ENCODE data around the gene UBE2E3.
"Not testable (repeated sequence)": the region's sequence is repeated elsewhere in the genome, so short reads cannot be mapped to it uniquely, and the experiment has no call there.

The UBE2E3 gene

GRCh38 chr2:181073896-181074295, 93.5 kb downstream of the UBE2E3 start:
- no peak for DNase-seq

- no peak for DNase-seq
These were observed 94.1 kb downstream of the UBE2E3 start for GRCh38 chr2:181074457-181074856.

- DNase-seq = no peak
These were observed 96.3 kb downstream of the UBE2E3 start for GRCh38 chr2:181076658-181077057.

DNA sequence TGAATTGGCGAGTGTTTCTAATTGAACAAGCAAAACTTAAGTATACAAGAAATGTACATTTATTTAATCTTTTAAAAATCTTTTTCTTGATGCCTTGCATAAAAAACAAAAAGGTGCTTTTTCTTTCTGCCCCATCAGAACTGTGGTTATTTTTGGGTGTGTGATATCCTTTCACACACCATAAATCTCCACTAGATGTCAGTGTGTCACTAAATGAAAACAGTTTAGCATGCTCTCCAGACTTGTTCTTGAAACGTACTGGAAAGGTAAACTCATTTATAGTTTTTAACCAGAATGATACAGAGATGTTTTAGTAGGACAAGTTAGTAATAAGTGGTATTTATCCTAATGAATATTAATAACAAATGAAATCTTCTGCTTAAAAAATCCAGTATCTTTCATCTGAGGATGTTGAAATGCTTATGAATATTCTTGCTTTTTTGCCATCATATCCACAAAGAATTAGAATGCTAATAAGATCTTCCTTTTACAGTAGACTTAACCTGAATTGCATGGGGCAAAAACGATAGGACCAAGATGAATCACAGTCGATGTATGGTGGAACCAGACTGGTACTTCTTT, 96.8 kb downstream of the UBE2E3 start:
- DNase-seq = no peak

DNA sequence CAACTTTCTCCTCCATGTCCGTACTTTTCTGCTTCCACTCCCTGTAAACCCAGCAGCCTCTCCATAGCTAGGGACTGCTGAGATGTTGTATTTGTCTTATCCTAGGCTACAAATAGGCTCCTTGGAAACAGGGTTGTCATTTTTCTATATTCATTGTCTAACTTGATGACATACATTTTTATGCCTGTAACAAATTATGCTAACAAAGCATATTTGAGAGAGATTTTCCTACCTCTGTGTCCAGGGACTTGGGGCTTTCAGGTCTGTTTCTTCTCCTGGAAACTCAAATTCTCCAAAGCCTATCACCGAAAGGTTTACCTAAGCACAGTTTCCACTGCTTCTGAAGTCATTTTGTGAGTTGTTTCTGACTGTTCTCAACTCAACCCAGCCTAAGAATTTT, 102.7 kb downstream of the UBE2E3 start:
- no peak for DNase-seq

DNA sequence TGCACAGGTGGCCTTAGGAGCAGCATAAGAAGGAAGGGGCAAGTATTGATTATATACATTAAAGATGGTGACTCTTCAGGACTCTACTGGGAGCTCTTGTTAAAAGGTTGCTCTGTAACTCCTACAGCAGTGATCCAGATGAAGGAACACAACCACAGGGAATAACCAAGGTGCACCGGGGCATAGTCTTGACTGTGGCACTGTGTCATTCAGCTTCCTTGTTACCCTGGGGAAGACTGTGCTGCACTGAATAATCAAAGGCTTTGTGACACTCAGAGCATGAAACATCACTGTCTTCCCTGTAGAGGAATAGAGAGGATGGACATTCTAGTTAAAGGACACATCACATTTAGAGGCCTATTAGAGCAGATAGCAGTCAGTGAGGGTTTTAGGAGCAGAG, 105.3 kb downstream of the UBE2E3 start:
- DNase-seq = no peak

DNA sequence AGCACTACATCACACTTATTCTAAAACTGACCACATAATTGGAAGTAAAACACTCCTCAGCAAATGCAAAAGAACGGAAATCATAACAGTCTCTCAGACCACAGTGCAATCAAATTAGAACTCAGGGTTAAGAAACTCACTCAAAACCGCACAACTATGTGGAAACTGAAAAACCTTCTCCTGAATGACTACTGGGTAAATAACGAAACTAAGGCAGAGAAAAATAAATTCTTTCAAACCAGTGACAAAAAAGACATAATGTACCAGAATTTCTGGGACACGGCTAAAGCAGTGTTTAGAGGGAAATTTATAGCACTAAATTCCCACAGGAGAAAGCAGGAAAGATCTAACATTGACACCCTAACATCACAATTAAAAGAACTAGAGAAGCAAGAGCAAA, 111.5 kb downstream of the UBE2E3 start:
- not testable (repeated sequence) for DNase-seq

- DNase-seq = no peak
These were observed 115.1 kb downstream of the UBE2E3 start for GRCh38 chr2:181095486-181095885.

- DNase-seq = no peak
These were observed 123.3 kb downstream of the UBE2E3 start for GRCh38 chr2:181103659-181104058.

DNA sequence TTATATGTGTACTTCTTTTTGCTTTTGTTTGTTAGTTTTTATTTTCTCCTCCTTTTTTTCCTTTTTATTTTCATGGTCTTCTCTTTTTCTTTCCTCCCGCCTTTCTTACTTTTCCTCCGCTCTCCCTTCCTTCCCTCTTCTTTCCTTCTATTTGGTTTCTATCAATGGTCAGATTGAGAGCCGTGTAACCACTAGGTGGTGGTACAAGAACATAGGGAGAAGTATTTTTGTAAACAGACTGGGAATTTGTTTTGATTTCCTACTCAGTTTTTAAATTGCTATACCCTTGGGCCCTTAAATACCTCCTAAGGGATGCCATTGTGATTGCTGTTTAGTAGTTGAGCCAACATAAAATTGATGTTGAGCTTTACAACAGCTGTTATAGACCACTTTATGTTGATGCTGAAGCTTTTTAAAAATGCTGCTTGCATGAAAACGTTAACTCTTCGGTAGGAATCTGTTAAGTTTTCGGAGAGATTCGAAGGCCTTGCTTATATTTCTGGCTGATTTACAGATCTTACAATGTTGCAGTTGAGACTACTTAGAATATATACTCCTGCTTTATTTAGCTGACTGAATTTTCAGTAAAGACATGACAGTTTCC, 124.2 kb downstream of the UBE2E3 start:
- peak; percentile 27 for DNase-seq

- no peak for DNase-seq
These were observed 125.2 kb downstream of the UBE2E3 start for GRCh38 chr2:181105562-181105961.

GRCh38 chr2:181106229-181106628, 125.8 kb downstream of the UBE2E3 start:
- DNase-seq = no peak

DNA sequence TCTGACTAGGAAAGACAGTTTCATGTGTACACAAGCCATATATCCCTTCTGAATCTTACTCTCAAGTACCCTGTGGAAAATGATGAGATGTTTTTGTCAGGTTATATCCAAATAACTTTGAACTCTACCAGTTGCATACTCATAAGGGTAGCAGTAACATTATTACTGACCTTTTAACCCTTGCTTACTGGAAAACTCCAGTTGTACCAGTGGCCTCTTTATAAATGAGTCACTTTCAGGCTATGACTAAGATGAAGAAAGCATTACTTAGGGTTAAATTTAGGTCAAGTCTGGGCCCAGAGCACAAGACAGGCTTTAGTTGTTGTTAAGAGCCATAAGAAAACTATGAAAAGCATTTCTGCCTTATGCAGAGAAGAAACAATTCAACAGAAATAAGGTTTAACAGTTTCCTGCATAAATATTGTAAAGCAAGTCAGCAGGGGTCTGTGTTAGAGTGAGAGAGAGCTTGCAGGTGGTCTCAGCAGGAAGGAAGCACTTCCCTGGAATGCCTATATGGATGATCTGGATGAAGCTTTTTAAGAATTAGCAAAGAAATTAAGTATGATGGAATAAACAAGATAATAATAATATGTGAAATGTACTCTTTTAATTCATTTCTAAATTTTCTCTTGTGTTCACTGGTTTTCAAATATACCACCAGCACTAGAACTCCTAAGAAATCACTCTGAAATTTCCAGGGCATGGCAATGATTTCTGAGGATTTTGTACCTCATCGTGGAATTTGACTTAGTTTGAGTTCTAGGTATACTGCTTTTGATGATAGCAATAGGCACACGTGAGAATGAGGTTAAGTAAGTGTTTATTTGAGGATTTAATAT, 126.6 kb downstream of the UBE2E3 start:
- DNase-seq = no peak

GRCh38 chr2:181107628-181107945, 127.2 kb downstream of the UBE2E3 start:
- DNase-seq = no peak

GRCh38 chr2:181111059-181111458, 130.7 kb downstream of the UBE2E3 start:
- DNase-seq = no peak

- no peak for DNase-seq
These were observed 132.5 kb downstream of the UBE2E3 start for GRCh38 chr2:181112916-181113315.

All from right kidney (tissue), 1 donor.